ENCODE data around the gene TMED8. TPM values are rescaled to one million over a fixed set of nuclear protein-coding genes. Genes with fewer than 3 reads are reported as not detected.
A peak's percentile ranks its signal among the peaks of the same experiment; 100 is the strongest.
"Not testable (repeated sequence)": the region's sequence is repeated elsewhere in the genome, so short reads cannot be mapped to it uniquely, and the experiment has no call there.

TMED8 gene
- total and polyA plus RNA-seq, 8 donors, result 12.7 to 19.8 (median 16.6) TPM

DNA sequence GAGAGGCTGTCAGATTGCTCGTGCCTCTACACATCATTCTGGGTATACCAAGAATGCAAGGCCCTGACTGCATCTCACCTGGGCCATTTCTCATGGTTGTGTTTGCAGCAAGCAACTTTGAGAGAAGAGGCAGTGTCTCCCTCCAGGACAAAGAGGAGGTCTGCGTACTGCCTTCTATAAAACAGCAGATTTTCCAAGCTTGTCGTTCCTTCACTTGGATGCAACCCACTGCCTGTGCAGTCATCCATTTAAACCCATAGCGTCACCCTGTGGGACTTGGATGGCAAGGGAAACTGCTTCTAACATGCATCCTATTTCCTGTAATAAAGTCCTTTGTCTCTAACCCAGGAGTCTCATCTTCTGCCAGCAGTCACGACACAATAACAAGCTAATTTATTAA lies 57.5 kb downstream of the TMED8 start:
- DNase-seq, result no peak
- no peaks in the 10 kb centered on the region for H3K27me3 ChIP-seq
- H3K36me3 ChIP-seq, result no peaks in the 10 kb centered on the region
- H3K4me1 ChIP-seq, result peaks cover 0 to 26% of the 10 kb centered on the region in 2 donors
- no peak overlapping the region for H3K27ac ChIP-seq
- no peak overlapping the region for H3K4me3 ChIP-seq
- intact Hi-C loops (cut with DNase I), result loop anchor here in 1 of 2 donors (10.0 kb wide), 1 partner anchor 165 kb away; no protein-coding TSS in a partner anchor
- no peak for ATAC-seq
- no peaks in the 10 kb centered on the region for H3K9me3 ChIP-seq
- TF ChIP-seq, protein P1, sequence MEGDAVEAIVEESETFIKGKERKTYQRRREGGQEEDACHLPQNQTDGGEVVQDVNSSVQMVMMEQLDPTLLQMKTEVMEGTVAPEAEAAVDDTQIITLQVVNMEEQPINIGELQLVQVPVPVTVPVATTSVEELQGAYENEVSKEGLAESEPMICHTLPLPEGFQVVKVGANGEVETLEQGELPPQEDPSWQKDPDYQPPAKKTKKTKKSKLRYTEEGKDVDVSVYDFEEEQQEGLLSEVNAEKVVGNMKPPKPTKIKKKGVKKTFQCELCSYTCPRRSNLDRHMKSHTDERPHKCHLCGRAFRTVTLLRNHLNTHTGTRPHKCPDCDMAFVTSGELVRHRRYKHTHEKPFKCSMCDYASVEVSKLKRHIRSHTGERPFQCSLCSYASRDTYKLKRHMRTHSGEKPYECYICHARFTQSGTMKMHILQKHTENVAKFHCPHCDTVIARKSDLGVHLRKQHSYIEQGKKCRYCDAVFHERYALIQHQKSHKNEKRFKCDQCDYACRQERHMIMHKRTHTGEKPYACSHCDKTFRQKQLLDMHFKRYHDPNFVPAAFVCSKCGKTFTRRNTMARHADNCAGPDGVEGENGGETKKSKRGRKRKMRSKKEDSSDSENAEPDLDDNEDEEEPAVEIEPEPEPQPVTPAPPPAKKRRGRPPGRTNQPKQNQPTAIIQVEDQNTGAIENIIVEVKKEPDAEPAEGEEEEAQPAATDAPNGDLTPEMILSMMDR (IDR thresholded peaks at IDR 0.05), result no peak

DNA sequence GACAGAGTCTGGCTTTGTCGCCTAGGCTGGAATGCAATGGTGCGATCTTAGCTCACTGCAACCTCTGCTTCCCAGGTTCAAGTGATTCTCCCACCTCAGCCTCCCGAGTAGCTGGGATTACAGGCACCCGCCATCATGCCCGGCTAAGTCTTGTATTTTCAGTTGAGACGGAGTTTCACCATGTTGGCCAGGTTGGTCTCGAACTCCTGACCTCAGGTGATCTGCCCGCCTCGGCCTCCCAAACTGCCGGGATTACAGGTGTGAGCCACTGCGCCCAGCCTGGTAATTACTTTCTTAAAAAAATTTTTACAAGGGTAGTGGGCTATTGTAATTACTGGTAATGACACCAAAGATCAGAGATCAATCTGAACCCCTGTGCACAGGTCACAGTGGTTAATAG lies 58.1 kb downstream of the TMED8 start:
- intact Hi-C loops (cut with DNase I), result loop anchor here in 1 of 2 donors (10.0 kb wide), 1 partner anchor 164 kb away; no protein-coding TSS in a partner anchor
- peaks cover 0 to 26% of the 10 kb centered on the region in 2 donors for H3K4me1 ChIP-seq
- not testable (repeated sequence) for H3K36me3 ChIP-seq, H3K27me3 ChIP-seq, H3K4me3 ChIP-seq, H3K9me3 ChIP-seq, DNase-seq, ATAC-seq, H3K27ac ChIP-seq

DNA sequence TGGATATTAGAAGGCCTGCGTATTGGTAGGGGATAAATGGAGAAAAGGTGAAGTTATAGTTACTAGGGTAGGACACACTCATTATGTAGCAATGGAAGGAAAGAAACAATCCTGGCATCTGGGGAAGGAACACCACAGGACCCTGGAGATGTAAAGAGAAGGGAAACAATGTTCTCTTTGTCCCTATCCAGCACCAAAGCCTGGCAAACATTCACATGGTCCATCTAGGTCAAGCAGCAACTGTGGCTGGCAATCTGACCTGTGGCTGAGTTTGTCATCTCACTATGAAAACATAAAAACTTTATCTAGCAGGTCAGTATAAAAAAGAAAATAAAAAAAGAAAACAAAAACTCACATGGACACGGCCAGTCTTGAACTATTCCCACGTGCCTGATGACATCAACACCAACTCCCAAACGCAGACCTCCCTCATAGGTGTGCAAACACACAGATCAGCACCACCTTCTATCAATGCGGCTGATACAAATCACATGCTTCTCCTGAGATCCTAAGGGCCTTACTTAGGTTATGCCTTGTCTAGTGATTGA lies 58.8 kb downstream of the TMED8 start:
- Histone ChIP-seq H3K36me3 (no peaks in the 10 kb centered on the region), H3K27ac (no peak overlapping the region), H3K9me3 (no peaks in the 10 kb centered on the region), H3K27me3 (no peaks in the 10 kb centered on the region), H3K4me3 (no peak overlapping the region), H3K4me1 (peaks cover 0 to 26% of the 10 kb centered on the region in 2 donors)
- intact Hi-C loops (cut with DNase I), result loop anchor here in 1 of 2 donors (10.0 kb wide), 1 partner anchor 163 kb away; no protein-coding TSS in a partner anchor
- TF ChIP-seq, protein P1 (IDR thresholded peaks at IDR 0.05), result no peak
- ATAC-seq (no peak), DNase-seq (no peak)

DNA sequence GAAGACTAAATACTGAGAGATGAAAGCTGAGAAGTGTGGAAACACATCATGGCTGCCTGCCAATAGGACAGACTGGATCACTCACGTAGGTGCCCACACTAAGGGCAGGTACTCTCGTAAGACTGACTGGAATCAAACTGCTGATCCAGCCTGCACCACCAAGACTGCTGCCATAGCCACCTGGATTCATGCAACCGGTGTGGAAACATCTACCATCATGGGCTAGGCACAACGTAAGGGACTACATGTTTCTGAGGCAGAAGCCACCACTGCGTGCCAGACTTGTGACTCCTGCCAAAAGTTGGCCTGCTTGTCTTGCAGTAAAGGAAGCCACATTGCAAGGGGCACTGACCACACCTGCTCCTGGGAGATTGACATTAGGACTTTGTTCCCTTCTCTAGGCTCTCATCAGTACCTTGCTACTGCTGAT lies 60.0 kb downstream of the TMED8 start:
- no peak overlapping the region for H3K27ac ChIP-seq
- no peaks in the 10 kb centered on the region for H3K36me3 ChIP-seq
- ATAC-seq (no peak), DNase-seq (no peak)
- no peaks in the 10 kb centered on the region for H3K27me3 ChIP-seq
- intact Hi-C loops (cut with DNase I), result loop anchor here in 1 of 2 donors (10.0 kb wide), 1 partner anchor 162 kb away; no protein-coding TSS in a partner anchor
- peaks cover 0 to 17% of the 10 kb centered on the region in 2 donors for H3K4me1 ChIP-seq
- TF ChIP-seq, protein P1 (IDR thresholded peaks at IDR 0.05), result no peak
- no peak overlapping the region for H3K4me3 ChIP-seq
- no peaks in the 10 kb centered on the region for H3K9me3 ChIP-seq

DNA sequence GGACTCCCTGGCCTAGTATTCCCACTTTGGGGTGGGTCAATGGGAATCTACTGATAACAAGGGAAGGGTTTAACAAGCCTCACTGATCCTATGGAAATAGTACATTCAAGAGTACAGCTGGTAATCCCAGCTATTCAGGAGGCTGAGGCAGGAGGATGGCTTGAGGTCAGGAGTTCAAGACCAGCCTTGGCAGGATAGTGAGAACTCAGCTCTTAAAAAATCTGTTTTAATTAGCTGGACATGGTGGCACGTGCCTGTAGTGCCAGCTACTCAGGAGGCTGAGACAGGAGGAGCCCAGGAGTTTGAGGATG lies 60.7 kb downstream of the TMED8 start:
- DNase-seq (no peak), ATAC-seq (no peak)
- intact Hi-C loops (cut with DNase I), result loop anchor here in 1 of 2 donors (10.0 kb wide), 1 partner anchor 161 kb away; no protein-coding TSS in a partner anchor
- TF ChIP-seq, protein P1 (IDR thresholded peaks at IDR 0.05), result peak in 1 of 2 donors; percentile 46
- Histone ChIP-seq H3K27me3 (no peaks in the 10 kb centered on the region), H3K4me3 (no peak overlapping the region), H3K27ac (no peak overlapping the region), H3K9me3 (no peaks in the 10 kb centered on the region), H3K4me1 (peaks cover 0 to 19% of the 10 kb centered on the region in 2 donors), H3K36me3 (no peaks in the 10 kb centered on the region)

Data from left lung (tissue), 10 donors.